Prostate gland (tissue), 2 donors: Measurements from ENCODE around the gene CAPZA2.

Experiments
- CTCF ChIP-seq, 4 experiments: fragments of 200-600 bp in 2 of 4; fragments of 450-650 bp in 2 of 4; sonication (generic) in 2 of 4; IDR thresholded peaks; 1 replicate in 3 of 4; 2 replicates in 1 of 4; pipeline ENCODE4 v1.5.1; 2016 to 2019; ENCODE audit warnings: antibody characterized with exemption in 4 of 4, mild to moderate bottlenecking in 2 of 4, moderate library complexity in 2 of 4
- POLR2A ChIP-seq: fragments of 450-650 bp; IDR thresholded peaks from one replicate; pipeline ENCODE4 v1.6.1; 2016; ENCODE audit warnings: antibody characterized with exemption, mild to moderate bottlenecking

- TF ChIP-seq CTCF (IDR thresholded peaks at IDR 0.05): no peak
- no peak for TF ChIP-seq POLR2A
These were observed 27.4 kb upstream of the CAPZA2 start for GRCh38 chr7:116834815-116835504.
